T-helper 1 cell treated with Interleukin-12 subunit alpha and Interleukin-12 subunit beta and Interleukin-4 antibody, amounts not matched to agents 30 μg/mL and 1 μg/mL, for 36 hours (primary cell): ENCODE data around the gene XPO6.

Experiments
- H3K27ac Mint-ChIP-seq: one replicate; pipeline ENCODE4 v1.8.0; 2021; ENCODE audit warnings: mild to moderate bottlenecking, mixed read lengths
- H3K27me3 Mint-ChIP-seq: one replicate; pipeline ENCODE4 v1.8.0; 2021; ENCODE audit warnings: low read depth, mixed read lengths
- H3K36me3 Mint-ChIP-seq: one replicate; pipeline ENCODE4 v1.8.0; 2021; ENCODE audit warnings: low read depth, mixed read lengths
- H3K4me1 Mint-ChIP-seq: one replicate; pipeline ENCODE4 v1.8.0; 2021; ENCODE audit warnings: low read depth, mixed read lengths
- H3K4me3 Mint-ChIP-seq: one replicate; pipeline ENCODE4 v1.8.0; 2021; ENCODE audit warnings: mild to moderate bottlenecking, moderate library complexity, mixed read lengths
- H3K9me3 Mint-ChIP-seq: one replicate; pipeline ENCODE4 v1.8.0; 2021; ENCODE audit warnings: mixed read lengths

XPO6 gene

DNA sequence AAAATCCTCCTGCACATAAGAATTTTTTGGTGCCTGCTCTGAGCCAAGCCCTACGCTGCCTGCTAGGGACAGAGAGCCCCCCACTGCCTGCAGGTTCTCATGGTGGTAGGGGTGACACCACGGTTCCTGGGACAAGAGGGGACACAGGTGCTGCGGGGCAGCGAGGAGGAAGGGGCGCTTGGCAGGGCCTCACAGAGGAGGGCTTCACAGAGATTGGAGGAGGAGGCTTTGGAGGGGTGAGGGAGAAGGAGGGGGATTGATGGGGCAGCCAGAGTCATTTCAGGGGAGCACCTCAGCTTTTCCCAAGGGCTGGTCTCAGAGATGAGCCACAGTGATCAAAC is 118.4 kb downstream of the XPO6 start:
- H3K4me1 Mint-ChIP-seq: peaks cover 2% of the 10 kb centered on the region
- peaks cover 12% of the 10 kb centered on the region for H3K36me3 Mint-ChIP-seq
- no peak overlapping the region for H3K27ac Mint-ChIP-seq
- H3K9me3 Mint-ChIP-seq: no peaks in the 10 kb centered on the region
- no peak overlapping the region for H3K4me3 Mint-ChIP-seq
- H3K27me3 Mint-ChIP-seq: no peaks in the 10 kb centered on the region

- Mint-ChIP-seq H3K36me3 (peaks cover 8% of the 10 kb centered on the region), H3K27ac (no peak overlapping the region), H3K4me1 (peaks cover 2% of the 10 kb centered on the region), H3K4me3 (no peak overlapping the region), H3K27me3 (no peaks in the 10 kb centered on the region), H3K9me3 (no peaks in the 10 kb centered on the region)
These were observed 118.9 kb downstream of the XPO6 start for GRCh38 chr16:28092721-28093384.

DNA sequence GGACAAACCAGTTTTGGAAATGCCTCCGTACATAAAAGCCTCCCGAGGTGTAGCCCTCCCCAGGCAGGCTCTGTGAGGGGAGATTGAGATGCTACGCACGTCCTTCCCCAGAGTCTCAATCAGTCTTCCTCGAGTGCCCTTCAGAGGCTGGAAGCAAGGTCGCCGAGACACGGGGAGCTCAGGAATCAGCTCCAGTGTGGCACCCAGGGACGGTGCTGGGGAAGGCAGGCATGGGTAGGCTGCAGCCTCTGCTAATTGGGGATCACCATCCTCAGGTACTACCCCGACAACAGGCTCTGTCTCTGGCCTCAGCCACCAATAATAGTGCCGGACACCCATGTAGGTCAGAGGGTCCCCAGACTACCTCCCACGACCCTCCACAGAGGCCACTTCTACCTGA is 120.1 kb downstream of the XPO6 start:
- Mint-ChIP-seq H3K27me3 (no peaks in the 10 kb centered on the region), H3K36me3 (no peaks in the 10 kb centered on the region), H3K9me3 (no peaks in the 10 kb centered on the region), H3K4me3 (no peak overlapping the region), H3K4me1 (peaks cover 2% of the 10 kb centered on the region), H3K27ac (no peak overlapping the region)

GRCh38 chr16:28090646-28091377 is 121.0 kb downstream of the XPO6 start:
- no peaks in the 10 kb centered on the region for H3K36me3 Mint-ChIP-seq
- H3K27ac Mint-ChIP-seq: no peak overlapping the region
- H3K4me1 Mint-ChIP-seq: peaks cover 2% of the 10 kb centered on the region
- H3K9me3 Mint-ChIP-seq: no peaks in the 10 kb centered on the region
- H3K4me3 Mint-ChIP-seq: no peak overlapping the region
- H3K27me3 Mint-ChIP-seq: no peaks in the 10 kb centered on the region

- H3K36me3 Mint-ChIP-seq: no peaks in the 10 kb centered on the region
- no peaks in the 10 kb centered on the region for H3K27me3 Mint-ChIP-seq
- peaks cover 2% of the 10 kb centered on the region for H3K4me1 Mint-ChIP-seq
- peak overlapping the region; percentile 21 for H3K27ac Mint-ChIP-seq
- no peak overlapping the region for H3K4me3 Mint-ChIP-seq
- H3K9me3 Mint-ChIP-seq: no peaks in the 10 kb centered on the region
These were observed 121.8 kb downstream of the XPO6 start for GRCh38 chr16:28089992-28090365.

- peaks cover 2% of the 10 kb centered on the region for H3K4me1 Mint-ChIP-seq
- H3K27ac Mint-ChIP-seq: peak overlapping the region; percentile 21
- no peaks in the 10 kb centered on the region for H3K36me3 Mint-ChIP-seq
- no peak overlapping the region for H3K4me3 Mint-ChIP-seq
- no peaks in the 10 kb centered on the region for H3K27me3 Mint-ChIP-seq
- no peaks in the 10 kb centered on the region for H3K9me3 Mint-ChIP-seq
These were observed 122.4 kb downstream of the XPO6 start for GRCh38 chr16:28089205-28089991.

DNA sequence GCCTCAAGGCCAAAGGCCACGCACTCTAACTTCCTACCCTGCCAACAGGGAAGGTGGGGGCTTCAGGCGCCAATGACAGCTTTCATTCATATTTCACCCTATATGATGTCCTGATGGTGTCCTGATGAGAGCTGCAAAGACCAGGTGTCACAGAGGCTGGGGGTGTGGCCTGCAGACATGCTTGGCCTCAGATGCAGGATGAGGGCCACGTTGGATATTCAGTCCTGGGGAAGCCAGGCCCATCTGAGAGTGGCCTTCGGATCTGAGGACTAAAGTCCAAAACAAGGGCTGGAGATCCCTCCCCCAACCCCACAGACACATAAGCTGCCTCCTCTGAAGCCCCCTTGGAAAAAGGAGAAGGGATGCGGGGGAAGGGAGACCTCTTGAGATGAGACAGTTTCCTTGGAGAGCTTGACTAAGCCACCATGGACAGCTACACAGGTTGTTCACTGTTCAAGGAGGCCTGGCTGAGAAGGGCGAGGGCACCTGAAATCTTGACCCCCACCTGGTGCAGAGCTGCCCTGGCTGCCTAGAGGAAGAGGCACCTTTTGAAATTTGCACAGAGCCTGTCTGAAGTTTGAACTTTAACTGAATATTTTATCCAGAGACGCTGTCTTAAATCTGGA is 124.0 kb downstream of the XPO6 start:
- Mint-ChIP-seq H3K27me3 (no peaks in the 10 kb centered on the region), H3K4me3 (no peak overlapping the region), H3K9me3 (no peaks in the 10 kb centered on the region), H3K27ac (no peak overlapping the region), H3K4me1 (peaks cover 2% of the 10 kb centered on the region), H3K36me3 (no peaks in the 10 kb centered on the region)

GRCh38 chr16:28087140-28087660 is 124.6 kb downstream of the XPO6 start:
- H3K4me1 Mint-ChIP-seq: peaks cover 2% of the 10 kb centered on the region
- no peak overlapping the region for H3K27ac Mint-ChIP-seq
- H3K4me3 Mint-ChIP-seq: no peak overlapping the region
- H3K27me3 Mint-ChIP-seq: no peaks in the 10 kb centered on the region
- no peaks in the 10 kb centered on the region for H3K9me3 Mint-ChIP-seq
- H3K36me3 Mint-ChIP-seq: no peaks in the 10 kb centered on the region

DNA sequence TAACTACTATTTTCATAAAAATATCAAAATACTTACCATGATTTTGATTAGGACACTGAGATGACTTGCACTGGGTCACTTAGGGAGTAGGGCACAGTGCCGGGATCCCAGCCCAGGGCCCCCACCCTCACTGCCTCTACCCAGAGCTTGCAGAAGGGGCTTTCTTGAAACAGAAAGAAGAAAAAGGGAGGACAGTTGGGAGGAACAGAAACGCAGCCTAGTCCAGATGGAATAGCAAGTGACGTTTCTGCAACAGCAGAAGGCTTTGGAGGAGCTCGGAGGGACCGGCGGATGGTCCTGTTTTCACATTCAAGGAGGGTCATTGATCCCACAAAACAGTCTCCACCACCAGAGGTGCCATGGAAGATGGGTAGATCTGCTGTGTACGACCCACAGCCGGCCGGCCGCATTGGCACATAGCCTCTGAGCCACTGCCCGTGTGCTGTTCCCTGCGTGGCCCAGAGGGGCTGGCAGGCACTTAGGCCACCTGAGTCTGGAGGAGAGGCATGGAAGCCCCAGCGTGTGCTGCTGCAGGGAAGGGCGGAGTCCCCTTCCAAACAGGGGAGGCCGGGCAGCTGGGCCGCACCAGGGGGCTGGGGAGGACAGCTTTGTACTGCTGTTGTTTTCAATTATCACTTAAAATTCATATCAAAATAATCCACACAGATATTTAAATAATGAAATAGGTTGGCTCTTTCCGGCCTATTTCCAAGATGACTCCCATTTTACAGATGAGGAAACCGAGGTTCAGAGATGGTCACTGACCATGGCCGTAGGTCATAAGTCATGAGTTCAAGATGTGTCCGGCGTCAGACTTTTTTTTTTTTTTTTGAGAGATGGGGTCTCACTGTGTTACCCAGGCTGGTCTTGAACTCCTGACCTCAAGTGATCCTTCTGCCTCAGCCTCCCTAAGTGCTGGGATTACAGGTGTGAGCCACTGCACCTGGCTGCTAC is 125.3 kb downstream of the XPO6 start:
- H3K27ac Mint-ChIP-seq: no peak overlapping the region
- H3K4me1 Mint-ChIP-seq: peaks cover 2% of the 10 kb centered on the region
- H3K4me3 Mint-ChIP-seq: no peak overlapping the region
- no peaks in the 10 kb centered on the region for H3K36me3 Mint-ChIP-seq
- no peaks in the 10 kb centered on the region for H3K27me3 Mint-ChIP-seq
- no peaks in the 10 kb centered on the region for H3K9me3 Mint-ChIP-seq

- H3K4me1 Mint-ChIP-seq: peaks cover 2% of the 10 kb centered on the region
- H3K4me3 Mint-ChIP-seq: no peak overlapping the region
- H3K27me3 Mint-ChIP-seq: no peaks in the 10 kb centered on the region
- H3K36me3 Mint-ChIP-seq: no peaks in the 10 kb centered on the region
- no peak overlapping the region for H3K27ac Mint-ChIP-seq
- no peaks in the 10 kb centered on the region for H3K9me3 Mint-ChIP-seq
These were observed 126.2 kb downstream of the XPO6 start for GRCh38 chr16:28085389-28086171.

DNA sequence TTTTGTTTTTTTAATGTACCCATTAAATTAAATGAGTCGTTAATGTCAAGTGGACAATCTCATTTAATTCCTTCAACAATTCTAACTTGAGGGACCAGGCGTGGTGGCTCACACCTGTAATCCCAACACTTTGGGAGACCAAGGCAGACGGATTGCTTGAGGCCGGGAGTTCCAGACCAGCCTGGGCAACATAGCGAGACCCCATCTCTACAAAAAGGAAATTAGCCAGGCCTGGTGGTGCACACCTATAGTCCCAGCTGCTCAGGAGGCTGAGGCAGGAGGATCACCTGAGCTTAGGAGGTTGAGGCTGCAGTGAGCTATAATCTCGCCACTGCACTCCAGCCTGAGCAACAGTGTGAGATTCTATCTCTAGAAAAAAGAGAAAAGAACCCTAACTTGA is 127.6 kb downstream of the XPO6 start:
- Mint-ChIP-seq H3K4me1 (no peaks in the 10 kb centered on the region), H3K36me3 (no peaks in the 10 kb centered on the region), H3K9me3 (no peaks in the 10 kb centered on the region), H3K4me3 (no peak overlapping the region), H3K27ac (no peak overlapping the region), H3K27me3 (no peaks in the 10 kb centered on the region)

- Mint-ChIP-seq H3K4me1 (no peaks in the 10 kb centered on the region), H3K27me3 (no peaks in the 10 kb centered on the region), H3K9me3 (no peaks in the 10 kb centered on the region)
These were observed 129.1 kb downstream of the XPO6 start for GRCh38 chr16:28082624-28083023.

GRCh38 chr16:28081391-28081968 is 130.3 kb downstream of the XPO6 start:
- H3K27ac Mint-ChIP-seq: no peak overlapping the region
- H3K36me3 Mint-ChIP-seq: no peaks in the 10 kb centered on the region
- no peak overlapping the region for H3K4me3 Mint-ChIP-seq
- no peaks in the 10 kb centered on the region for H3K4me1 Mint-ChIP-seq
- no peaks in the 10 kb centered on the region for H3K9me3 Mint-ChIP-seq
- H3K27me3 Mint-ChIP-seq: no peaks in the 10 kb centered on the region

More at GRCh38 chr16:28082624-28083023, 129.1 kb downstream of the XPO6 start:
- Mint-ChIP-seq H3K4me3 (no peak overlapping the region), H3K36me3 (no peaks in the 10 kb centered on the region), H3K27ac (no peak overlapping the region)
